BJ (cell line): Measurements from ENCODE around the gene DNAH8. TPM values are rescaled to one million over a fixed set of nuclear protein-coding genes. Genes with fewer than 3 reads are reported as not detected.

ENCODE experiments used
- CTCF ChIA-PET: fragments of 350-600 bp; formaldehyde crosslinking; extraction: SDS; loops from one replicate; lab custom pipeline; 2021; ENCODE audit warnings: antibody characterized with exemption, inconsistent platforms; lab: Yijun Ruan, JAX
- POLR2A ChIA-PET: fragments of 300-600 bp; sonication (Branson Sonifier 250); formaldehyde crosslinking; extraction: SDS; loops from one replicate; lab custom pipeline; 2021; ENCODE audit warnings: antibody characterized with exemption; lab: Charles Lee
- DNase-seq: peaks from one replicate; pipeline ENCODE4 v3.0.0-alpha.2; 2011; ENCODE audit warnings: low read depth
- H3K27me3 ChIP-seq: 2 replicates; pipeline ENCODE4 v1.6.0; 2011; ENCODE audit warnings: low read length; ENCODE audit not compliant: control insufficient read depth, insufficient read depth
- H3K36me3 ChIP-seq: 2 replicates; pipeline ENCODE4 v1.5.1; 2011; ENCODE audit warnings: low read length; ENCODE audit not compliant: control insufficient read depth, insufficient read depth
- H3K4me3 ChIP-seq: 2 replicates; pipeline ENCODE4 v1.5.1; 2011; ENCODE audit warnings: low read depth, mild to moderate bottlenecking, control low read depth, low read length
- CTCF ChIP-seq: IDR thresholded peaks from 2 replicates; pipeline ENCODE4 v1.5.1; 2011; ENCODE audit warnings: low read depth, mild to moderate bottlenecking, control low read depth, inconsistent platforms, low read length, moderate library complexity; ENCODE audit not compliant: insufficient read depth
- polyA plus RNA-seq: library from polyadenylated mRNA; depleted of rRNA; stranded (reverse); fragments of >200 nt; gene quantifications from 2 replicates; pipeline ENCODE4 v1.2.3, GENCODE V29; 2011

DNAH8 gene
- polyA plus RNA-seq, 1 experiment = not detected

- no peak for DNase-seq
- TF ChIP-seq CTCF = no peak
- POLR2A ChIA-PET = no interaction called here
- CTCF ChIA-PET = no interaction called here
- Histone ChIP-seq H3K36me3 (no peaks in the 10 kb centered on the region), H3K4me3 (no peak overlapping the region), H3K27me3 (peaks cover 1% of the 10 kb centered on the region; the same call in 1 of the 2 replicates)
Measured at GRCh38 chr6:38815250-38815649, 100.1 kb downstream of the DNAH8 start.

- no peak for TF ChIP-seq CTCF
Measured at GRCh38 chr6:38818691-38819090, 103.6 kb downstream of the DNAH8 start.

GRCh38 chr6:38822963-38823362 lies 107.9 kb downstream of the DNAH8 start:
- no peaks in the 10 kb centered on the region; the same call in 1 of the 2 replicates for H3K27me3 ChIP-seq
- TF ChIP-seq CTCF = no peak
- no peak overlapping the region for H3K4me3 ChIP-seq
- H3K36me3 ChIP-seq = no peaks in the 10 kb centered on the region
- CTCF ChIA-PET = no interaction called here
- POLR2A ChIA-PET = no interaction called here
- DNase-seq = no peak

More at GRCh38 chr6:38818691-38819090, 103.6 kb downstream of the DNAH8 start:
- ChIA-PET POLR2A (no interaction called here), CTCF (no interaction called here)
- Histone ChIP-seq H3K36me3 (no peaks in the 10 kb centered on the region), H3K4me3 (no peak overlapping the region), H3K27me3 (no peaks in the 10 kb centered on the region)
- DNase-seq = no peak

- Histone ChIP-seq H3K4me3 (no peak overlapping the region), H3K36me3 (no peaks in the 10 kb centered on the region), H3K27me3 (no peaks in the 10 kb centered on the region; the same call in 1 of the 2 replicates)
- no peak for TF ChIP-seq CTCF
- POLR2A ChIA-PET = no interaction called here
- no peak for DNase-seq
- CTCF ChIA-PET = interaction anchor here (1.5 kb wide), 1 partner anchor 24 kb away, joined by 3 read pairs; no protein-coding TSS in a partner anchor
Measured at GRCh38 chr6:38824243-38824894, 109.3 kb downstream of the DNAH8 start.

- no peak overlapping the region for H3K4me3 ChIP-seq
Measured at GRCh38 chr6:38827024-38827423, 111.9 kb downstream of the DNAH8 start.

More at GRCh38 chr6:38827024-38827423, 111.9 kb downstream of the DNAH8 start:
- CTCF ChIA-PET = no interaction called here
- POLR2A ChIA-PET = no interaction called here
- no peak for DNase-seq
- no peak for TF ChIP-seq CTCF
- Histone ChIP-seq H3K27me3 (no peaks in the 10 kb centered on the region; the same call in 1 of the 2 replicates), H3K36me3 (no peaks in the 10 kb centered on the region)
